Right renal cortex interstitium (tissue), 3 donors: ENCODE data around the gene PDE10A. TPM values are rescaled to one million over a fixed set of nuclear protein-coding genes. Genes with fewer than 3 reads are reported as not detected.
"Not testable (repeated sequence)": the region's sequence is repeated elsewhere in the genome, so short reads cannot be mapped to it uniquely, and the experiment has no call there.

Experiments
- DNase-seq, 3 donors: peaks; one replicate each; pipeline ENCODE4 v3.0.0-alpha.2; 2013; ENCODE audit warnings: low read depth in 3 of 3, low spot score in 2 of 3
- polyA plus RNA-seq, 3 donors: library from polyadenylated mRNA; unstranded; fragments of 120-200 nt; gene quantifications; one replicate each; pipeline ENCODE4 v1.2.1, GENCODE V29; 2013; ENCODE audit not compliant: insufficient read length in 3 of 3

PDE10A gene
- polyA plus RNA-seq, 3 donors, result 19.0 to 20.4 (median 19.9) TPM

DNA sequence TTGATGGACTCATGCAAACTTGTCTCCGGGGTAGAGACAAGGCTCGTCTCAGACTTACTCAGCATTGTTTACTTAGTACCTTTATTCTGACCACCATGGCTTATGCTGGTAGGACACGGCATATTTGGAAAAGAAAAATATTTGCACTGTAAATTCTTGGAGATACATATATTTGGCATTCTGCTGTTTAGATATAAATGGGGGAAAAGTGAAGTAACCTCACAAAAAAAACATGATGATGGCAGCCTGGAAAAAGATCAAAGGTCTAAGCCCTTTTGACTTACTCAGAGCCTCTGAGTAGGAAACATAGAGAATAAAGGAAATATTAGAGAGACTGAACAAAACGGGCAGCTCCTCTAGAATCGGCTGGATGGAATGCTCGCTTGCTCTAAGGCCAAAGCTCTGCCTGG, 32.5 kb downstream of the PDE10A start:
- DNase-seq, result no peak

DNA sequence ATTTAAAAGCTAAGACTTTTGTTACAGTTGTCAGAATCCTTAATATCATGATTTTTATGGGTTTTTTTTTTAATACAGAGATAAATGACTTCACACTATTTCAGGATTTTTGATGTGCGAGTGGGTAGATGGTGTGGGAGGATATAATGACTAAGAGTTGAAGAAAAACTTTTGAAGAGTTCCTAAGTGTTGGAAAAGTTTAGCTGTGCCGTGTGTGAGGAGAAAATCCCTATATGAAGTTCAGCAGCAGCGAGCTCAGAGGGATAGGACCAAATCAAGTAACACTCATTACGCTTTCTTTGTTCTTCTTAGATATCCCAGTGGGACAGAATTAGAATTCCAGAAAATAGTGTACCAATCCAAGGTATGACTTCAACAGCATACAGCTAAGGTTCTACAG, 34.1 kb downstream of the PDE10A start:
- no peak for DNase-seq

DNA sequence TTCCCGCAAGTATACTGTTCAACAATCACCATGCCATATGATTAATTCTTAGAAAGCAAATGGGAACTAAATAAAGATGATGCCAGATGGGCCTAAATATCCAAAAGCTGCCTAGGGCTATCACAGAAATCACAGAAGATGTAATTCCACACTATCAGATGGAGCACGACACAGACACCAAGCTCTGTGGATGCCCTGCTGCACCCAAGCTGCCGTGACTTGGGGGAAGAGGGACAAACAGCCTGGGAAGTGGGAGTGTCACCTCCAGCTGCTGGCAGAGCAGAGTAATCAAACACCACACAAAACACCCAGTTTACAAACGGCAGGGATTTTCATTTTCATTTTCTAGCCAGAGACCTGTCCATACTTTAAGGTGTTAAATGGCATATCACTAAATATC, 35.7 kb downstream of the PDE10A start:
- no peak for DNase-seq

DNA sequence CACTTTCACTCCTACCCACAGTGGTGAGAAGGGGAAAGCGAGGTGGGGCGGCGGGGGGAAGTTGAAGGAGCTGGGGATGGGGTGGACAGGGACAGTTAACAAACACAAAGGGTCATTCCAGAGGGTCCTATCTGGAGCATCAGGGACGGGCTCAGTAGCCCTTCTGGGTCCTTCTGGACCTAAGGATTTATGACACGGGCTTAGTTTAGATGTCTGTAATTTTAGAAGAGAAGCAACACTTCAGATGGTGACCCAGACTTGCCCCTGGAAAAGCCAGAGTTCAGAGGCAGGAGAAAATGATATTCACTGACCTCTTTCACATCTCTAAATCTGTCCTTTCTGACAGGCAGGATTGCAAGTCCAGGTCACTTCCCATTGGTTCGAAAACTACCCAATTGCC, 36.3 kb downstream of the PDE10A start:
- no peak for DNase-seq

DNA sequence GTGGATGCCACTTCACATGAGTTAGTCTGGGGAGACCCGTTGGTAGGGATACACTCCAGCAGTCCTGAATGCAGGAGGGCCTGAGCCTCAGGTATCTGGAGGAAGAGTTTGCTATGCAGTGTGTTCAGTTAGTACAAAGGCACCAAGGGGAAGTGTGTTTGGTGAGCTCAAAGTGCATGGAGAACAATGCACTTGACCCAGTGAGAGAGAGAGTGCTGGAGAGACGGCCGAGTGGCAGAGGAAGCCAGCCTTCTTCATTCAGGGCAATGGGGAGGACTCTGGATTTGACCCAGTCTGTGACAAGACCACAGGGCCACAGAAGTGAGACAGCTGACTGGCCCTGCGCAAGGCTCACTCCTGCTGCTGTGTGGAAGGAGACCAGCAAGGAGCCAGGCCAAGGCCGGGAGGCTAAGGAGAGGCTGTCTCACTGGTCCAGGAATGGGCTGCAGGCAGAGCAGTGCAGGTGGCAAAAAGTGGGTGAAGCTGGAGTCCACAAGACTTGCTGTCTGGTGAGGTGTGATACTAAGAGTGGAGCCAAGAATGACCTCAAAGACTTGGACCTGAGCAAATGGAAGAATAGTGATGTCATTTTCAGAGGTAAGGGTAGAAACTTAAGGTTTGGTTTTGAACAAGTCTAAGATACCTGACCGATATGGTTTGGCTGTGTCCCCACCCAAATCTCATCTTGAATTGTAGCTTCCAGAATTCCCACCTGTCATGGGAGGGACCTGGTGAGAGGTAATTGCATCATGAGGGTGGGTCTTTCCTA, 38.0 kb downstream of the PDE10A start:
- no peak for DNase-seq

DNA sequence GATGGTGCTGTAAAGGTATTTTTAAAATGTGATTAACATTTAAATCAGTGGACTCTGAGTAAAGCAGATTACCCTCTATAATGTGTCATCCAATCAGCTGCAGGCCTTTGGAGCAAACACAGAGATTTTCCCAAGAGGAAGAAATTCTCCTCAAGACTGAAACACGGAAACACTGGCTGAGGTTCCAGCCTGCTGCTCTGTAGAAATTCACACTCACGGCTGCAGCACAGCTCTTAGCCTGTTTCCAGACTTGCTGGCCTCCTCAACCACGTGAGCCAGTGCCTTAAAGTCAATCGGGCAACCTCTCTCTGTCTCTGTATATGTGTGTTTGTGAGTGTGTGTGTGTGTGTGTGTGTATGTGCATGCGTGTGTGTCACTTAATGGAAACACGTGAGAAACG, 41.1 kb downstream of the PDE10A start:
- DNase-seq, result no peak

DNA sequence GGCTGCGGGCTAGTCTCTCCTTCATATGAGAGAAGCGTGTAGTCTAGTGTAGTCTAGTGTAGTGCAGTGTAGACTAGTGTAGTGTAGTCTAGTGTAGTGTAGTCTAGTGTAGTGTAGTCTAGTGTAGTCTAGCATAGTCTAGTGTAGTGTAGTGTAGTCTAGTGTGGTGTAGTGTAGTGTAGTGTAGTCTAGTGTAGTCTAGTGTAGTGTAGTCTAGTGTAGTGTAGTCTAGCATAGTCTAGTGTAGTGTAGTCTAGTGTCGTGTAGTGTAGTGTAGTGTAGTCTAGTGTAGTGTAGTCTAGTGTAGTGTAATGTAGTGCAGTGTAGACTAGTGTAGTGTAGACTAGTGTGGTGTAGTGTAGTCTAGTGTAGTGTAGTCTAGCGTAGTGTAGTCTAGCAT, 44.1 kb downstream of the PDE10A start:
- not testable (repeated sequence) for DNase-seq

DNA sequence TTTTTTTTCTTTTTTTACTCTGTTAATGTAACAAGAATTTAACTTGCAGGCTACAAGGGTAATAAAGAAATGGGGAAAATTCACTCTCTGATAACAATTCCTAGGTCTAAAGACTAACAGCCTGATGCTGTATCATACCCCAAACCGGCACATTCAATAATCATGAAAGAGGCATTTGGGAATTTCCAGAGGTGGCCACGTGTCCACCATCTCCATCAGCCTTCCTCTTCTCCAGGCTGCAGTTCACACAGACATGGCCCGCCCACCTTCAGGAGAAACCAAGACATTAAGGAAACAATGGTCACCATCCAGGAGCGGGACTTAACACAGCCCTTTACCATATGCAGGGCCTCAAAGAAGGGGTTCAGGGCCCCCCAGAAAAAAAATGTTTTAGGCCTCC, 44.8 kb downstream of the PDE10A start:
- DNase-seq, result no peak

DNA sequence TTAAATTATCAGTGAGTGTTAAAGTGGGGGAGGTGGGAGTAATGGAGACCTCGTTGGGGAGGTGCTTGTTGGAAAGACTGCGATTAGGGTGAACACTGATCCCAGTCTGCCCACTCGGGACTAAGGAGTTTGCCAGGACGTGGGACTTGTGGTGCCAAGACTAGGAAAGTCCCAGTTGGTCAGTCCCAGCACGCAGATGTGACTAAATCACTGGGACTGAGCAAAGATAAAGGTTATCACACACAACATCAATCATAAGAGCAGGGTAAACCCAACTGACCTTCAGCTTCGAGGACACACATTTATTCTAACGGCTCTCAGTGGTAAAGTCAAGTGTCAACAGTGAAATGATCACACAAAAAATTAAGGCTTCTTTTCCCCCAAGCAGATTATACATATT, 45.5 kb downstream of the PDE10A start:
- no peak for DNase-seq

DNA sequence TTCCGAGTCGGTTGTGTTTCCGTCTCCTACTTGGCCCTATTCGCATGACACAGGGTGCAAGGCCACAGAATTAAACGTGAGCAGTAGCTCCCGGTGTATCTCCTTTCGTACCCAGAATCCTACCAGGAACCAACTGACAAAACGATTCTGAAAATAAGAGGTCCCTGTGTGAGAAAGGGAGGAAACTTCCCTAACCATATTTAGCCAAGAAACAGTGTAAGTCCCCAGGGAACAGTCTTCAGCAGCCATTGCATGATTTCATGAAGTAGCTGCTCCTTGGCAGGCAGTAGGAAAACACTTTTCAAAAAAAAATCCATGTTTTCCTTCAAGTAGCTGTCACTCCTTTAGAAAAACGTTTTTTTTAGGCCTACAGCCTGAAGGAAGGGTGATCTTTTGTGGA, 46.9 kb downstream of the PDE10A start:
- DNase-seq, result no peak

DNA sequence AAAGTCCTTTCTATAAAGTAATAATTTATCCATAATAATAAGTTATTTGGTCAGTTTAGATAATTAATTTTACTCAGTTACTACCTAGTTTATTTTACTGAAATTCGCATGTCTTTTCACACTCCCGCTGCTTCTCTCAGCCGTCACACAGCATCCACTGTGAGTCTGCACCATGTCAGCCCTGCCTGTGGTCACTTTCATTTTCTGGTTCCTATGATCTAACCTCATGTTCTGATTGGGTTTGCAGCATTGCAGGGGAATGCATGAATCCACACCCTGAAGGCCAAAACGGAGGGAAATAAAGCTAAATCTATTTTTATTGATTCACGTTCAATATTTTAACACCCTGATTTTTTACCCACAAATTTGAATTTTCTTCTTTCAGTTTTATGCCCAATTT, 47.4 kb downstream of the PDE10A start:
- DNase-seq, result no peak

DNA sequence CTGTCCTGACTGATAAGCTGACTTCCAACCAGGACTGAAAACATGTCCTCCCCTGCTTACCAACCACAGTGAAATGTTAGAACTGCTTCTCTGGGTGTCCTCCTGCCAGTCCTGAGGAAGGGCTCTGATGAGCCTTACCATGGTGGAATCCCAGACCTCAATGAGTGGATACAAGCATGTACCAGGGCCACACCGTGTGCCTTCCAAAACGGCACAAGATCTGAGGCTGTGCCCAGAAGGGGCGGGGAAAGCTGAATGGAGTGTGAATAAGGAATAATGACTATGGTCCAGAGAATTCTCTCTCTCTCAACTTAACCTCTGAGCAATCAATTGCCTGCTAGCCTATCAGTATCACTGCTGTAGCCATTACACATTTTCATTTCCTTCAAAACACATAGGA, 51.7 kb downstream of the PDE10A start:
- no peak for DNase-seq

DNA sequence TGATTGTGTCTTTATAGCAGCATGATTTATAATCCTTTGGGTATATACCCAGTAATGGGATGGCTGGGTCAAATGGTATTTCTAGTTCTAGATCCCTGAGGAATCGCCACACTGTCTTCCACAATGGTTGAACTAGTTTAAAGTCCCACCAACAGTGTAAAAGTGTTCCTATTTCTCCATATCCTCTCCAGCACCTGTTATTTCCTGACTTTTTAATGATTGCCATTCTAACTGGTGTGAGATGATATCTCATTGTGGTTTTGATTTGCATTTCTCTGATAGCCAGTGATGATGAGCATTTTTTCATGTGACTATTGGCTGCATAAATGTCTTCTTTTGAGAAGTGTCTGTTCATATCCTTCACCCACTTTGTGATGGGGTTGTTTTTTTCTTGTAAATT, 54.5 kb downstream of the PDE10A start:
- not testable (repeated sequence) for DNase-seq

DNA sequence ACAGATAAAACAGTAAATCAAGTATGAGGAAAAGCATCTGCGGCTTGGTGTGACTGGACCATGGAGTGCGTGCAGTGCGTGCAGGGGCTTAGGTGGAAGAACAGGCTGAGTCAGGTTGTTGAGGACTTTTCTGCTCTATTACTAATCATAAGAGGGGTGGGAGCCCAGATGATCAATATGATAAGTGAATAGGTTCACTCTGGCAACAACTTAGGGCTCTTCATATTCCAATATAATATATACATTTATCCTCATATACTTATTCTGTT, 56.4 kb downstream of the PDE10A start:
- DNase-seq, result no peak

DNA sequence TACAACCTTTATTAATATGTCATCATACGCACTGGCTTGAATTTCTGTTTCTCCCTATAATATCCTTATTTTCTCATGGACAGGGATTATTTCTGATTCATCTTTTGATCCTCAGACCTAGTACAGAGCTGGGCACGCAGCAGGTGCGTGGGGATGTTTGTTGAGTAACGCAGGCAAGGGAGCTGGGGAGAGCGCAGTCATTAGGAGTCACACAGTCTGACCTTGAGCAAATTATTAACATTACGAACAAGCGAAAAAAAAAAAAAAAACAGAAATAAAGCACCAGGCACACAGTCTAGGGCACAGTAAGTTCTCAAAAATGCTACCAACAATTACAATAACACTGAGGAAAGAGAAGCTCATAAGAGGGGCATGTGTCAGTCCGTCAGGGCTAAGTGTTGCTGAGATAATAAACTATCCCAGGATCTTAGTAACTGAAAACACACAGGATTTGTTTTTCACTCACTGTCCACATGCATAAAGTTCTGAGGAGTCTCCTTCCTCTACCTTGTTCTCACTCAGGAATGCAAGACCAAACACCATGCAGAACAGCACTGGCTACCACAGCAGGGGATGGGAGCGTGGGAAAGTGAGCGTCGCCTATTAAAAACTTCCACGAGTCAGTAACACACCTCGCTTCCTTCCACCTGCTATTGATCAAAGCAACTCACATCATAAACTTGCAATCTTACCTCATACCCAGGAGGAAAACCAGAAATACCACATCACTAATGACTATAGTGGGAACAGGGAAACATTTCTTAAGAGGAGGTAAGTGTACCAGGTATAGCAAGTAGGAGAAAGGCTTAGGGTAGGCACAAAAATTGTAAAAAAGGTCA, 56.9 kb downstream of the PDE10A start:
- peak in 2 of 3 donors; percentile 21 to 43 for DNase-seq

DNA sequence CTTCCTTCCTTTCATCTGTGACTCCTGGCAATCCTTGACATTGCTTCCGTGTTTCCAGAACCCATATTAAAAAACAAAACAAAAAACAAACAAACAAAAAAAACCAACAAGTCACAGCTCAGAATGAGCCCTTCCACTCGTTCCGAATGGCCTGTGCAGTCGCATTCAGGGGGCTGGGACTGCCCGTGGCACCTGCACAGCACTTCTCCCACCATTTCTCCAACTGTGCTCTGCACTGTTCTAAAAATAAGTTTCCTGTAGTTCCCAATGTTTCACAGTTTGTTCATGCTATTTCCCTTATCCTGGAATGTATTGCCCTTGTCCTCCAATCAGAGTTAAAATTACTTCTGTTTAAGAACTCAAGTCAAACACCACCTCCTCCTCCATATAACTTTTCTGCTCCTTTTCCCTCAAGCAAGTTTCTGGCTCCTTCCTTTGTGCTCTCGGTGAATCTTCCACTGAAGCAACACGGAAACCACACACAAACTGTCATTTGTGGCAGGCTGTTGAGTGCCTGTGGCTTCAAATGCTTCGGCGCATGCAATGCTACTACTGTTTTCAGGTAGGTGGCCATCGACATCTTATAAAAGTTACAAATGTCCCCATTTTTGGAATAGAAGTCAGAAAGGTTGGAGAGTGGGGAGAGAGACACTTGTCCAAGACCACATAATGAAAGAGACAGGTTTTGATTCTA, 57.7 kb downstream of the PDE10A start:
- DNase-seq, result no peak

DNA sequence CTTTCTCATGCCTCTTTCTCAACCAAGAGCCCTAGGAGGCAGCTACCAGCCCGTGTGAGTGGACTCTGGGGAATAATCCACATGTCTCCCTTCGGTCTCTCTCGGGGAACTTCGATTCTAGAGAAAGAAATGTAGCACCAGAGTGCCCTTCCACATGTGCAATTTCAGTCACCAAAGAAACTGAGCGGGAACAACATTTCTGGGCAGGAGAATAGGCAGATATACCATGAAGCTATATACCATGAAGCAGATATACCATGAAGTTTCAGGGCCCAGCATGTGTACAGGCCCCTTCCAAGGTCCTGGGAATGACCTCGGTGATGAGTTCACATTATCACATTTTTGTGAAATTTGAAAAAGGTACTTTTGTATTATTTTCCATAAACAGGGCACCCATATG, 60.8 kb downstream of the PDE10A start:
- DNase-seq, result no peak

DNA sequence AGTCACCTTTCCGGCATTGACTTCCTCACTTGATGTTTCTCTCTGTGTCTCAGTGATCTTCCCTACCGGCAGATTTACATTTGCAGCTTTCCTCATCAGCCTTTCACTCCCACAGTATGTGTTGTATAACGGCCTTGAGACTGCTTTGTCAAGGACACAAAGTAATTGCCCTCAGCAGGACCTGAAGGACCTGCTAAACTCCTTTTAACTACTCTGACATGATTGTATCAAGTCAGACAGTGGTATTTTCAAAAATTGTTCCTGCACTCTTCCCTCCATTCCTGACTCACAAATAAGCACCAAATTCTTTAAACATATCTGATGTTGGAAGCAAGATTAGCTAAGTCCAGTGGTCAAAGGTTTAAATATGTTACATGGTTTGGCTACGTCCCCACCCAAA, 62.4 kb downstream of the PDE10A start:
- DNase-seq, result no peak

DNA sequence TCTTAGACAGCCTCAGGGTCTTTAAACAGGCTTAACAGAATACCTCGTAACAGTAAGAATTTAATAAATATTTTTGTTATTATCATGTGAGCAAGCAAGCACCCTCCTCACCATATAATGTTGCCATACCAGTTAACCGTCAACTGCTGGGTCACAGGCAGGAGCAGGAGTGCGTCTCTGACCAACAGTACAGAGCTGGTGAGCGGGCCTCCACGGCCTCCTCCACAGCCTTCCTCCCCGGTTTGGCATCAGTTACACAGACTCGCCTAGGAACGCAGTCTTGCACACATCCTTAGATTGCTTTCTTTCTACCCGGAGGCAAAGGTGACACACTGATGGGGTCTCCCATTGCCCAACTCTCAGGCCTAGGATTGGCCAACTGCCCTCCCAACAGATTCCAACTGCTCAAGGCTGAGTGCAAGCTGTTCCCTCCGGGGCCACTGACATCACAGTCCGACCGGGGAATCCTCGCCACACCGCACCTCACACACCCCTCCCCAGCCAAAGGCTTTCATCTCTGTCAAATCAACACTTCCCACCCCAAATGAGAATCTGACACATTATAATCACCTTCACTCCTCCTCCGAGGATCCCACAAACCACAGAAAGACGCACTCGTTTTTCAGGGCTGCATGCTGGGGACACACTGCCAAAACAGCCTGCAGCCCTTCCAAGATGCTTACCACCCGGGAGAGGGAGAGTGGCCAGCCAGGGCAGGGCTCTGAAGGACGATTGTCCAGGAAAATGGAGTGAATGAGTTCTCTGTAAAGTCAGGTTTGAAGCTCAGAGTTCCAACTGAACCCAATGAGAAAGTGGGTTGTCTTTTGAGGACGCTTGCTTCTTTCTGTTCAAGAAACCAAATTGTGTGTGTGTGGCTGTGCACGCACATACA, 63.2 kb downstream of the PDE10A start:
- no peak for DNase-seq

DNA sequence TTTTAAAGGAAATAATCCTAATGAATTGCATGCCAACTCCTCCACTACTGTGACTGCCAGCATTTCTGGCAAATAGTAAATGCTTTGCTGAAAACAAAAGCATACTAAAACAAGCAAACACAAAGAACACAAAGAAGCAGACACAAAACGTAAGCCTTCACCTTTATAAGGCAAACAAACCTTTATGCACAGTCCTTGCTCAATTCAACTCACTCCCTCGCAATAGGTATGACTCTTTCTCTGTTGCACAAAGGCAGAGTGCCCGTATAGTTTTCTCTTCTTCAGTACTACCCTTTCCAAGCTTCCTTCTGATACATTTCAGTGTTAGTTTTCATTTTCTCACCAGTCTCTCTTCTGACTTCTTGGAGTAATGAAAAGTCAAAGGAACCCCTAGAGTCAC, 63.9 kb downstream of the PDE10A start:
- DNase-seq, result no peak

DNA sequence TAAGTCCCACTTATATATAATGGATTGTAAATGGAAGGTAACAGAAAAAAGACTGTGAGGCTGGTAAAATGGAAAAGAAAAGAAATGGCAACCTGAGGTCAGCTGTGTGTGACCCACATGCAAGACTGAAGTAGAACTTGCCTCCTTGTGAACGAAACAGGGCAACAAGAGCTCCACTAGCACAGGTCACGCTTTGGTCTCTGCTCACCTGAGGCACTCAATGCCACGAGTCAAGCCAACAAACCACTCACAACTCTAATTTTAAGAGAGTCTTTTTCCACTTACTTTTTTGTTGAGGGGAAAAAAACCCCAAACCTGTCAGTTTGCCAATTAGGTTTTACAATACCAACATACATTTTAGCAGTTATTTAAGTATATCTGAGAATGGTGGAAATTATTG, 65.2 kb downstream of the PDE10A start:
- DNase-seq, result no peak
